HepG2 (cell line): Measurements from ENCODE around the gene RHO. TPM values are rescaled to one million over a fixed set of nuclear protein-coding genes. Genes with fewer than 3 reads are reported as not detected.

ENCODE experiments used
- HMGXB4 ChIP-seq, 2 experiments: sonication (generic) in 1 of 2; formaldehyde crosslinking in 1 of 2; IDR thresholded peaks; 2 replicates each; pipeline versions ENCODE4 v1.4.0 to v1.6.1; 2018 to 2020; ENCODE audit warnings: missing genetic modification reagents in 2 of 2, borderline replicate concordance in 1 of 2, low read depth in 1 of 2, mild to moderate bottlenecking in 1 of 2, missing biosample characterization in 1 of 2
- KDM3A ChIP-seq: IDR thresholded peaks from 2 replicates; pipeline ENCODE4 v1.6.1; 2018; ENCODE audit warnings: low read depth, missing compliant biosample characterization
- MIER2 ChIP-seq: IDR thresholded peaks from 2 replicates; pipeline ENCODE4 v1.6.1; 2016; ENCODE audit warnings: missing biosample characterization, missing genetic modification reagents
- PPARG ChIP-seq: conservative IDR thresholded peaks from 2 replicates; pipeline ENCODE4 v1.6.1; 2016; ENCODE audit warnings: missing biosample characterization, missing genetic modification reagents
- SIX1 ChIP-seq: sonication (generic); formaldehyde crosslinking; IDR thresholded peaks from 2 replicates; pipeline ENCODE4 v1.4.0; 2020; ENCODE audit warnings: missing genetic modification reagents, borderline replicate concordance
- ZNF143 ChIP-seq: sonication (generic); formaldehyde crosslinking; IDR thresholded peaks from 2 replicates; pipeline ENCODE4 v1.4.0; 2020; ENCODE audit warnings: missing genetic modification reagents
- ZNF24 ChIP-seq: fragments of 450-650 bp; IDR thresholded peaks from 2 replicates; pipeline ENCODE4 v1.6.1; 2017; ENCODE audit warnings: antibody characterized with exemption, mild to moderate bottlenecking
- ZNF776 ChIP-seq: sonication (generic); formaldehyde crosslinking; IDR thresholded peaks from 2 replicates; pipeline ENCODE4 v1.4.0; 2020; ENCODE audit warnings: mild to moderate bottlenecking, missing genetic modification reagents
- polyA plus RNA-seq, 8 experiments: library from polyadenylated mRNA; depleted of rRNA in 3 of 8; stranded (reverse) in 7 of 8; unstranded in 1 of 8; fragments of >200 nt; fragmentation: Illumina TruSeq in 4 of 8; extraction: Trizol in 4 of 8; gene quantifications; 2 replicates each; pipeline versions ENCODE4 v1.2.1 to v1.2.3, GENCODE V29; 2011 to 2016; ENCODE audit warnings: low read depth in 4 of 8, missing spikeins in 1 of 8, mixed read lengths in 1 of 8; ENCODE audit not compliant: insufficient read depth in 1 of 8
- total RNA-seq, 5 experiments: library from RNA; depleted of rRNA; stranded (reverse); fragments of >200 nt; fragmentation: Illumina TruSeq; extraction: Trizol; gene quantifications; 2 replicates each; pipeline ENCODE4 v1.2.3, GENCODE V29; 2016; ENCODE audit warnings: low read depth in 1 of 5
- TF ChIP-seq, protein P1 (sequence below): sonication (generic); formaldehyde crosslinking; conservative IDR thresholded peaks from 2 replicates; pipeline ENCODE4 v1.4.0; 2020; ENCODE audit warnings: mild to moderate bottlenecking, missing genetic modification reagents, moderate library complexity
- TF ChIP-seq, protein P2 (sequence below), 2 experiments: fragments of 450-650 bp in 1 of 2; sonication (generic) in 1 of 2; formaldehyde crosslinking in 1 of 2; IDR thresholded peaks; 2 replicates each; pipeline versions ENCODE4 v1.6.1 to v1.8.0; 2016 to 2022; ENCODE audit warnings: antibody characterized with exemption in 1 of 2, mild to moderate bottlenecking in 1 of 2, missing genetic modification reagents in 1 of 2
- TF ChIP-seq, protein P3 (sequence below), 2 experiments: fragments of 450-650 bp in 1 of 2; sonication (generic) in 1 of 2; formaldehyde crosslinking; IDR thresholded peaks; 2 replicates each; pipeline versions ENCODE4 v1.5.0 to v1.8.0; 2020 to 2022; ENCODE audit warnings: mild to moderate bottlenecking in 1 of 2, missing genetic modification reagents in 1 of 2

The RHO gene
- total and polyA plus RNA-seq, 2 of the 13 experiments (the other 11 are each of a cell fraction or from before 2014, with no cell fraction given): not detected

GRCh38 chr3:129490273-129490675 lies 38.2 kb upstream of the RHO start (continued):
- TF ChIP-seq, protein P1, sequence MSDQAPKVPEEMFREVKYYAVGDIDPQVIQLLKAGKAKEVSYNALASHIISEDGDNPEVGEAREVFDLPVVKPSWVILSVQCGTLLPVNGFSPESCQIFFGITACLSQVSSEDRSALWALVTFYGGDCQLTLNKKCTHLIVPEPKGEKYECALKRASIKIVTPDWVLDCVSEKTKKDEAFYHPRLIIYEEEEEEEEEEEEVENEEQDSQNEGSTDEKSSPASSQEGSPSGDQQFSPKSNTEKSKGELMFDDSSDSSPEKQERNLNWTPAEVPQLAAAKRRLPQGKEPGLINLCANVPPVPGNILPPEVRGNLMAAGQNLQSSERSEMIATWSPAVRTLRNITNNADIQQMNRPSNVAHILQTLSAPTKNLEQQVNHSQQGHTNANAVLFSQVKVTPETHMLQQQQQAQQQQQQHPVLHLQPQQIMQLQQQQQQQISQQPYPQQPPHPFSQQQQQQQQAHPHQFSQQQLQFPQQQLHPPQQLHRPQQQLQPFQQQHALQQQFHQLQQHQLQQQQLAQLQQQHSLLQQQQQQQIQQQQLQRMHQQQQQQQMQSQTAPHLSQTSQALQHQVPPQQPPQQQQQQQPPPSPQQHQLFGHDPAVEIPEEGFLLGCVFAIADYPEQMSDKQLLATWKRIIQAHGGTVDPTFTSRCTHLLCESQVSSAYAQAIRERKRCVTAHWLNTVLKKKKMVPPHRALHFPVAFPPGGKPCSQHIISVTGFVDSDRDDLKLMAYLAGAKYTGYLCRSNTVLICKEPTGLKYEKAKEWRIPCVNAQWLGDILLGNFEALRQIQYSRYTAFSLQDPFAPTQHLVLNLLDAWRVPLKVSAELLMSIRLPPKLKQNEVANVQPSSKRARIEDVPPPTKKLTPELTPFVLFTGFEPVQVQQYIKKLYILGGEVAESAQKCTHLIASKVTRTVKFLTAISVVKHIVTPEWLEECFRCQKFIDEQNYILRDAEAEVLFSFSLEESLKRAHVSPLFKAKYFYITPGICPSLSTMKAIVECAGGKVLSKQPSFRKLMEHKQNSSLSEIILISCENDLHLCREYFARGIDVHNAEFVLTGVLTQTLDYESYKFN (CRISPR knock-in tag): peak; percentile 19; the same call in 1 of the 2 replicates
- TF ChIP-seq, protein P2, sequence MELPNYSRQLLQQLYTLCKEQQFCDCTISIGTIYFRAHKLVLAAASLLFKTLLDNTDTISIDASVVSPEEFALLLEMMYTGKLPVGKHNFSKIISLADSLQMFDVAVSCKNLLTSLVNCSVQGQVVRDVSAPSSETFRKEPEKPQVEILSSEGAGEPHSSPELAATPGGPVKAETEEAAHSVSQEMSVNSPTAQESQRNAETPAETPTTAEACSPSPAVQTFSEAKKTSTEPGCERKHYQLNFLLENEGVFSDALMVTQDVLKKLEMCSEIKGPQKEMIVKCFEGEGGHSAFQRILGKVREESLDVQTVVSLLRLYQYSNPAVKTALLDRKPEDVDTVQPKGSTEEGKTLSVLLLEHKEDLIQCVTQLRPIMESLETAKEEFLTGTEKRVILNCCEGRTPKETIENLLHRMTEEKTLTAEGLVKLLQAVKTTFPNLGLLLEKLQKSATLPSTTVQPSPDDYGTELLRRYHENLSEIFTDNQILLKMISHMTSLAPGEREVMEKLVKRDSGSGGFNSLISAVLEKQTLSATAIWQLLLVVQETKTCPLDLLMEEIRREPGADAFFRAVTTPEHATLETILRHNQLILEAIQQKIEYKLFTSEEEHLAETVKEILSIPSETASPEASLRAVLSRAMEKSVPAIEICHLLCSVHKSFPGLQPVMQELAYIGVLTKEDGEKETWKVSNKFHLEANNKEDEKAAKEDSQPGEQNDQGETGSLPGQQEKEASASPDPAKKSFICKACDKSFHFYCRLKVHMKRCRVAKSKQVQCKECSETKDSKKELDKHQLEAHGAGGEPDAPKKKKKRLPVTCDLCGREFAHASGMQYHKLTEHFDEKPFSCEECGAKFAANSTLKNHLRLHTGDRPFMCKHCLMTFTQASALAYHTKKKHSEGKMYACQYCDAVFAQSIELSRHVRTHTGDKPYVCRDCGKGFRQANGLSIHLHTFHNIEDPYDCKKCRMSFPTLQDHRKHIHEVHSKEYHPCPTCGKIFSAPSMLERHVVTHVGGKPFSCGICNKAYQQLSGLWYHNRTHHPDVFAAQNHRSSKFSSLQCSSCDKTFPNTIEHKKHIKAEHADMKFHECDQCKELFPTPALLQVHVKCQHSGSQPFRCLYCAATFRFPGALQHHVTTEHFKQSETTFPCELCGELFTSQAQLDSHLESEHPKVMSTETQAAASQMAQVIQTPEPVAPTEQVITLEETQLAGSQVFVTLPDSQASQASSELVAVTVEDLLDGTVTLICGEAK (IDR thresholded peaks at IDR 0.05): no peak
- TF ChIP-seq, protein P2 (CRISPR knock-in tag; IDR thresholded peaks at IDR 0.05): 0 out of 2 replicates have a peak, but pooled peaks have one; percentile 21
- TF ChIP-seq KDM3A (CRISPR knock-in tag): peak; percentile 72; the same call in 1 of the 2 replicates
- TF ChIP-seq ZNF776 (CRISPR knock-in tag): no peak
- 0 out of 2 replicates have a peak, but pooled peaks have one; percentile 16 for TF ChIP-seq SIX1 (CRISPR knock-in tag)
- 0 out of 2 replicates have a peak, but pooled peaks have one; percentile 32 for TF ChIP-seq ZNF24
- TF ChIP-seq ZNF143 (CRISPR knock-in tag): peak; percentile 50; the same call in 1 of the 2 replicates
- 0 out of 2 replicates have a peak, but pooled peaks have one; percentile 33 for TF ChIP-seq MIER2 (CRISPR knock-in tag)
- TF ChIP-seq, protein P3, sequence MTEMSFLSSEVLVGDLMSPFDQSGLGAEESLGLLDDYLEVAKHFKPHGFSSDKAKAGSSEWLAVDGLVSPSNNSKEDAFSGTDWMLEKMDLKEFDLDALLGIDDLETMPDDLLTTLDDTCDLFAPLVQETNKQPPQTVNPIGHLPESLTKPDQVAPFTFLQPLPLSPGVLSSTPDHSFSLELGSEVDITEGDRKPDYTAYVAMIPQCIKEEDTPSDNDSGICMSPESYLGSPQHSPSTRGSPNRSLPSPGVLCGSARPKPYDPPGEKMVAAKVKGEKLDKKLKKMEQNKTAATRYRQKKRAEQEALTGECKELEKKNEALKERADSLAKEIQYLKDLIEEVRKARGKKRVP (CRISPR knock-in tag; IDR thresholded peaks at IDR 0.05): no peak
- TF ChIP-seq HMGXB4 (CRISPR knock-in tag; IDR thresholded peaks at IDR 0.05; ENCODE audit: borderline replicate concordance in 1 of 2, low read depth in 1 of 2): peak; percentile 45 to 67; a peak in 2 of 4 replicates
- TF ChIP-seq PPARG (CRISPR knock-in tag): peak; percentile 62
